GM21619 (cell line): ENCODE data around the gene WFIKKN1.

ENCODE experiments used
- ATAC-seq: cut with Tn5 transposase; IDR thresholded peaks from one replicate; pipeline ENCODE4 v1.9.1; 2021; ENCODE audit not compliant: unreplicated experiment

WFIKKN1 gene

GRCh38 chr16:621526-622105 lies 9.2 kb upstream of the WFIKKN1 start:
- no peak for ATAC-seq

DNA sequence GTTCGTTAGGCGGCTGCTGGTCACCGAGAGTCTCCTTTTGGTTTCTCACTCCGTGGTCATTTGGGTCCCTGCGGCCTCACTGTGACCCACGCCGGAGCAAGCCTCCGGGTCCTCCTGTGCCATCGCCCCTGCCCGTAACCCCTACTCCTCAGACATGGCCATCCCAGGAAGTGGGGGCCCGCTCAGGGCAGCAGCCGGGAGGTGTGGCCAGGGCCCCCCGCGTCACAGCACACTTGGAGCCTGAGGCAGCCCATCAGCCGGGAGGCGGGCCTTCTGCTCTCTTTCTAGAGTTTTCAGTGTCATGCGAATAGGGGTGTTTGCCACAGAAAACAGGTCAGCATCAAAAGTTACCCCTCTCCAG lies 7.9 kb upstream of the WFIKKN1 start:
- no peak for ATAC-seq

GRCh38 chr16:624526-625070 lies 6.2 kb upstream of the WFIKKN1 start:
- ATAC-seq = no peak

DNA sequence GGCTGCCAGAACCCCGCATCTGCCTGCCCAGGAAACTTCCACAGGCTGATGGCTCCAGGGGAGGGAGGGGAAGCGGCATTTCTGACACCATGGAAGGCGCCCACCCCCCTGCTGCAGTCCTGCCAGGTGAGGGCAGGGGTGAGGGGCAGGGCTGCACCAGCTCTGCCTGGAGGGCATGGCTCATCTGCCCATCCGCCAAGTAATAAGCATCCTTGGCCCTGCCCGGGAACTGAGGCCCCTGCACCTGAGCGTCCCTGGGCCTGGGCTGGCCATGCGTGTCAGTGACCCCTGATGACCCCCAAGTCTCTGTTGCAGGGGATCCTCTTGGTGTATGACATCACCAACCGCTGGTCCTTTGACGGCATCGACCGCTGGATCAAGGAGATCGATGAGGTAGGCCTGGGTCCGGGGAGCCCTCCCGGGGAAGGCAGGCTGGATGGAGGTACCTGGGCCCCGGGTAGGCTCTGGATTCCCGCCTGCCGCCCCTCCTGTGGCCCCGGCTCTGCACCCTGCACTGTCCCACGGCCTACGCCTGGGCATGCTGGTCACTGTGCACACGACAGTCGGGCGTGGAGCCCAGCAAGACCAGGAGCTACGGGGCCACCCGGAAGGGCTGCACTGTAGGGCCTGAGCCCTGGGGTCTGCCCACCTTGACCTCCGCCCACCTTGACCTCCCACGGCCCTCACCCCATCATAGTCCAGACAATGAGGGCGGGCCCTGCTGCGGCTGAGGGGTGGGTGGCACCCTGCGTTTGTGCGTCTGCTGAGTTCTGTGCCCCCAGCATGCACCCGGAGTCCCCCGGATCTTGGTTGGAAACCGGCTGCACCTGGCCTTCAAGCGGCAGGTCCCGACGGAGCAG lies 5.4 kb upstream of the WFIKKN1 start:
- ATAC-seq = no peak

DNA sequence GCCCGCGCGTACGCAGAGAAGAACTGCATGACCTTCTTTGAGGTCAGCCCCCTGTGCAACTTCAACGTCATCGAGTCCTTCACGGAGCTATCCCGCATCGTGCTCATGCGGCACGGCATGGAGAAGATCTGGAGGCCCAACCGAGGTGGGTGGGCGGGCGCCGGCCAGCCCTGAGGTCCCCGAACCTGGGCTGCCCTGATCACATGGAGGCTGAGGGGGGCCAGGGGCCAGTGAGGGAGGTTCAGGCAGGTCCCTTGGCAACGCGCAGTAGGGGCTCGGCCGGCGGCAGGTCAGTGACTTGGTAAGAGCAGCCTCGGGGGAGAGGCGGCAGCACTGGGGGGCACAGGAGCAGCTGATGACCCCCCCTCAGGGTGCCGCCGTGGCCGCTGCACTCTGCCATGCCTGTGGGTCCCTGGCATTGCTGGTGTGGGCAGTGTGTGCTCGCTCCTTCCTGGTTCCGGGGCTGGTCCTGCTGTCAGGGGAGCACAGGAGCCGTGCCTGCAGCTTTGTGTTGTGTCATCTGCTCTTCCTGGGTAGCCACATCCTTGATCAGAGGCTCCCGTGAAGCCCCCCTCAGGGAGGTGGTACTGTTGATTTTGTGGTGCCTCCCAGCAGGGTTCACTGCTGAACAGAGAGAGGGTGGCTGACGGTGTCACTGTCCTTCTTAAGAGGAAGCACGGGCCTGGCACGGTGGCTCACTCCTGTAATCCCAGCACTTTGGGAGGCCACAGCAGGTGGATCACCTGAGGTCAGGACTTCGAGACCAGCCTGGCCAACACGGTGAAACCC lies 4.6 kb upstream of the WFIKKN1 start:
- no peak for ATAC-seq

GRCh38 chr16:626787-627453 lies 3.9 kb upstream of the WFIKKN1 start:
- no peak for ATAC-seq

- ATAC-seq = no peak
These were observed 3.1 kb upstream of the WFIKKN1 start for GRCh38 chr16:627454-628239.

DNA sequence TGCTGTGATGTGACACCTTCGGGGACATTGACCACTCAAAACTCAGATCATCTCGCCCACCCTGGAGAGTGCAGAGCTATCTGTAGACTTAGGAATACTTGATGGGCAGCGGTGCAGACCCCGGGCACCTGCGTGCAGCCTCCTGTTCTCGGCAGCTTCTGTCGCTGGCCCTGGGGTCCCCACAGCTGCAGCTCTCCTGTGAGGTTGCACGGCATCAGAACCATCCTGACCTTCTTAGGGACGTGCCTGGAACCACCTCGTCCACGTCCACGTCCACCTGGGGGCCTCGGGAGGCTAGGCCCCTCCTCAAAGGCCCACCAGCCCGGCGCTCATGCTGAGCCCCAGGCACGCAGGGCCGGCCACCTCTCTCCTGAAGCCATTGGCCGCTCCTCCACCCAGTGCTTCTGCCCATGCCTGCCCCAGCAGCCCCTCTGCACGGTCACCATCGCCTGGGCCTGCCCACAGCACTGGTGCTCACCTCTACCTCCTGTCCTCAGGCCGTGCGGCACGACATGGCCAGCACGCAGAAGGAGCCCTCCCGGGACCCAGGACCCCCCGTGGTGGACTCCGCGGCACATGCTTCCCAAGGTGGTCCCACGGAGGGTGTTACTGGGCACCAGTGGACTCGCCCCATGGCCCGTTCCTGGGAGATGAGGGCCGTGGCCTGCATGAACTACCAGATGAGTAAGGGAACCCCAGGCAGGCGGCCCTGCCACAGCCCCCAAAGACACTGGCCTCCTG lies 2.3 kb upstream of the WFIKKN1 start:
- ATAC-seq = no peak

DNA sequence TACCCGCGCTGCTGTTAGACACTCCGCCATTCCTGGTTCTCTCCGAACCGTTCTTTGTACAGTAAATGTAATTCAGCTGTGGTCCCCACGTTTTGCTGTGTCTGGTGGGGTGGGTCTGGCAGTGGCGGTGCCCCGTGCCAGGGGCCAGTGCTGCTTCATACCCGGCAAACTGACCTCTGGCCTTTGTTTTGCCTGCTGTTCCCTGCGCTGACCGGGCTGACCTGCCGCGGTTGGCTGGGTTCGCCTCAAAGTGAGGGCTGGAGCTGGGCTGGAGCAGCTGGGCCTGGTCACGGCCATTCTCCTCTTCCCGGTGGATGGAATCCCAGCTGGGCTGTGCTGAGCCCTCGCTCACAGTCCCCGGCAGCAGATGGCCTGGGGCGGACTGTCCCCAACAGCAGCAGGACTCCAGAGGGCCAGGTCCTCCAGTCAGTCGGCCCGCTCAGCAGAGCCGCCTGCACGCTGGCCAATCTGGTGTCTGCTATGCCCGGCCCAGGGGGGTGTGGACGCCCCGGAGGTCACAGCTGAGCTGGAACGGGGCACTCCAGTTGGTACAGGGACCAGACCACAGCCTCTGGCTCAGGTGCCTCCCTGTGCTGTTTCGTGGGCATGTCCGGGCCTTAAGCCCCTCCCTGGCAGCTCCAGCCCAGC lies 1.5 kb upstream of the WFIKKN1 start:
- ATAC-seq = no peak

- ATAC-seq = no peak
These were observed 944 bp upstream of the WFIKKN1 start for GRCh38 chr16:629833-630248.

DNA sequence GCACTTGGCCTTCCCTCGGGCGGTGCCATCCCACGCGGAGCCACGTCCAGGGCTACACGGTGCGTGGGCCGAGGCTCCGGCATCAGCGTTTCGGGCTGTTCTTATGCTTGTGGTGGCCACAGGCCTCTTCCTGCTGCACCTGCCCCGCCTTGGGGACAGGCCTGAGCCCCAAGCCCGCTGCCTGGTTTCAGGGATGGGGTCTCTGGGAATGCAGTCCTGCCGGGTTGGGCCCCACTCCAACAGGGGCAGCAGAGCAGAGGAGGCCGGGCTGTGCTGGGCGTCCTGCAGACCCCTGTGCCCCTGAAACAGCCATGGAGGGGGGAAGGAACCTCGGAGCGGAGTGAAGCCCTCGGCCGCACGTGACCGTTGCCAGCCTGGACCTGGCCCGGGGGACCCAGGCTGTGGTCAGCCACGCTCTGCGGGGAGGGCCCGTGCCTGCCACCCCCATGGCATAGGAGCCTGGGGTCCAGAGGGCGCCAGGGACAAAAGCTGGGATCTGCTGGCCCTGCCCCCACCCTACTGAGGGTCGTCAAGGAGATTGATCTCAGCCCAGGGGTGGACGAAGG lies 453 bp upstream of the WFIKKN1 start:
- ATAC-seq = no peak

GRCh38 chr16:631808-632358 lies 1.1 kb downstream of the WFIKKN1 start:
- no peak for ATAC-seq

- ATAC-seq = no peak
These were observed 1.9 kb downstream of the WFIKKN1 start for GRCh38 chr16:632486-633335.

DNA sequence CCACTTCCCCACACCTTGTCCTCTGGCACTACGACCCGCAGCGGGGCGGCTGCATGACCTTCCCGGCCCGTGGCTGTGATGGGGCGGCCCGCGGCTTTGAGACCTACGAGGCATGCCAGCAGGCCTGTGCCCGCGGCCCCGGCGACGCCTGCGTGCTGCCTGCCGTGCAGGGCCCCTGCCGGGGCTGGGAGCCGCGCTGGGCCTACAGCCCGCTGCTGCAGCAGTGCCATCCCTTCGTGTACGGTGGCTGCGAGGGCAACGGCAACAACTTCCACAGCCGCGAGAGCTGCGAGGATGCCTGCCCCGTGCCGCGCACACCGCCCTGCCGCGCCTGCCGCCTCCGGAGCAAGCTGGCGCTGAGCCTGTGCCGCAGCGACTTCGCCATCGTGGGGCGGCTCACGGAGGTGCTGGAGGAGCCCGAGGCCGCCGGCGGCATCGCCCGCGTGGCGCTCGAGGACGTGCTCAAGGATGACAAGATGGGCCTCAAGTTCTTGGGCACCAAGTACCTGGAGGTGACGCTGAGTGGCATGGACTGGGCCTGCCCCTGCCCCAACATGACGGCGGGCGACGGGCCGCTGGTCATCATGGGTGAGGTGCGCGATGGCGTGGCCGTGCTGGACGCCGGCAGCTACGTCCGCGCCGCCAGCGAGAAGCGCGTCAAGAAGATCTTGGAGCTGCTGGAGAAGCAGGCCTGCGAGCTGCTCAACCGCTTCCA lies 2.7 kb downstream of the WFIKKN1 start:
- ATAC-seq = no peak

- no peak for ATAC-seq
These were observed 3.4 kb downstream of the WFIKKN1 start for GRCh38 chr16:634051-634670.

GRCh38 chr16:634996-635395 lies 4.2 kb downstream of the WFIKKN1 start:
- ATAC-seq = no peak
